ENCODE results near the gene TMEM19.
A peak's percentile ranks its signal among the peaks of the same experiment; 100 is the strongest.
"Not testable (repeated sequence)": the region's sequence is repeated elsewhere in the genome, so short reads cannot be mapped to it uniquely, and the experiment has no call there.

Gene TMEM19

DNA sequence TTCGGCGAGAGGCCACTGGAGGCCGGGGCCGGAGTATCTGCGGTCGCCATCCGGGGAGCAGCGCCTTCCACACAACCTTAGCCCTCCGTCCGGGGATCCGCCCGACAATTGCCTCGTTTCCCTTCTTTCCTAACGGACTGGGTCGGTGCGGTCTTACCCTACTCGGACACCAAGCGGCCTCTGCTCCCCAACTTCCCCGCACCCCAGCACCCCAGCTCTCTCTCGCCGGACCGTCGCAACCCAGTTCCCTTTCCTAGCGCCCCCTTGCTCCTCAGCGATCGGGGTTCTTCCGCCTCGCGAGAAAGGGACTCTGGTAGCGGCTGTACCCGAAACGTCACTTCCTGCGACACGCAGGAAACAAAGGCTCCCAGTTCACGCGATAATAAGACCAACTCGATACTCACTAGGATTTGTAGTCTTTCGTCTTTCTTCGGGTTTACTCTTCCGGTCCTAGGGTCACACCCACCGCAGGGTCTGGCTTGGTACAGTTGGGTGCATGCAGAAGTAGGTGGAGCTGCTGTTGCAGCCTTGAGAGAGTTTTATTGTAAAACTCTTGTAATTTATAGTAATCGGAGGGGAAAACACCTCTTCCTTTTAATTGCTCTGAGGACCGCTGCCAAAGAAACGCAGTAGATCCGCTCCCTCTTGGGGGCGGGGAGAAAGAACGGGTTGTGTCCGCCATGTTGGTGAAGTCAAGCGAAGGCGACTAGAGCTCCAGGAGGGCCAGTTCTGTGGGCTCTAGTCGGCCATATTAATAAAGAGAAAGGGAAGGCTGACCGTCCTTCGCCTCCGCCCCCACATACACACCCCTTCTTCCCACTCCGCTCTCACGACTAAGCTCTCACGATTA, 22.1 kb upstream of the TMEM19 start, which contains the start of the genes THAP2 and ZFC3H1:
THAP2 (plus strand) TSS at position 741 of the 850 bp plus-strand sequence. CDS start 209 bp downstream, outside the sequence.
ZFC3H1 (minus strand) TSS at position 288 of the 850 bp plus-strand sequence; CDS start at position 50, 238 bp downstream.
- peak; percentile 98 for DNase-seq
- in situ Hi-C loops (cut with MboI; ENCODE audit: low pct_unique_long_range_greater_than_20kb, low sequenced_read_pairs), result no loop called here

DNA sequence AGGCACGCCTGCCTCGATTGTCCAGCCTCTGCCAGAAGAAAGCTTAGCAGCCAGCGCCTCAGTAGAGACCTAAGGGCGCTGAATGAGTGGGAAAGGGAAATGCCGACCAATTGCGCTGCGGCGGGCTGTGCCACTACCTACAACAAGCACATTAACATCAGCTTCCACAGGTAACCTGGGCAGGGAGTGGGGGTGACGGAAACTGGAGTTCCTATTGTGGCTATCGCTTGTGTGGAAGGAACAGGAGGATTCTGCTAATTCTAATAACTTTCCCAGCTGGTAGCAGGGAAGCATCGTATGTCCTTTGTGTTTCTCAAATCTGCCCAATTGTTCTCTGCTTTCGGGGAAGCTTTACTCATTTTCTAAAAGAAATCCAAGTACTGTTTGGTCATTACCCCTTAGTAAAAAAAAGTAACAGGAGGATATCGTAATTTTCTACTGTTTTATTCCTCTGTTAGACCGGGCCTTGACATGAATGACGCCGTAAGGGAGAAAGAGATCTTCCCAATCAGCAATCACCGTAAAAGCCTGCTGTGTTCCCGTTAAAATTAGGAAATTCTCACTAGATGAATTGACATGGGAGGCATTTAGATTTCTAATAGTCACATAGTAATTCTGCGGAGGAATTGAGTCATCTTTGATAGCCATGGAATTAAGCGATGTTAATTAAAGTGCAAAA, 21.3 kb upstream of the TMEM19 start:
- in situ Hi-C loops (cut with MboI; ENCODE audit: low pct_unique_long_range_greater_than_20kb, low sequenced_read_pairs), result no loop called here
- DNase-seq, result no peak

DNA sequence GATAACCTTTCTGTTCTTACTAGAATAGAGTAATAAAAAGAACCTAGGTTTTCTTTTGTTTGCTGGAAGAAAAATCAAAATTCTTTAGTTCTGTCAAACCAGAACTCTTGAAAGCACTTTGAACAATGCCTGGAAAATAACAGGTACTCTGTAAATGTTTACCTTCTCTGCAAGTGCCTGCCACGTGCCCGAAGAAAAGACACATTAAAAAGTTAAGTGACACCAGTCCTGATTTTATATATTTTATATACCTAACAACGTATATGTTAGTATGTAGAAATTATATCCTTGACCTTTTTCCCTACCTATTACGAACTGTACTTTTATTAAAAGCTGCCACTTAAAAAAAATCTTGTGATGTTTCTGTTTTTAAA, 20.8 kb upstream of the TMEM19 start:
- in situ Hi-C loops (cut with MboI; ENCODE audit: low pct_unique_long_range_greater_than_20kb, low sequenced_read_pairs), result no loop called here
- DNase-seq, result no peak

DNA sequence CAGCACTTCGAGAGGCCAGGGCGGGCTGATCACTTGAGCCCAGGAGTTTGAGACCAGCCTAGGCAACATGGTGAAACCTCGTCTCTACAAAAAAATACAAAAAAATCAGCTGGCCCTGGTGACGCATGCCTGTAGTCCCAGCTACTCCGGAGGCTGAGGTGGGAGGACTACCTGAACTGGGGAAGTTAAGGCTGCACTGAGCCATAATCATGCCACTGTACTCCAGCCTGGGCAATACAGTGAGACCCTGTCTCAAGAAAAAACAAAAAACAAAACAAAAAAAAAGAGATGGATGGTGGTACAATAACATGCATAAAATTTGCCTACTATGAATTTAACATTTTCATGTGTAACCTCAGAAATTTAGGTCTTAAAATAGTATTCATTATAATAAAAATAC, 19.6 kb upstream of the TMEM19 start:
- DNase-seq, result no peak
- in situ Hi-C loops (cut with MboI; ENCODE audit: low pct_unique_long_range_greater_than_20kb, low sequenced_read_pairs), result no loop called here

GRCh38 chr12:71671311-71671710, 14.6 kb upstream of the TMEM19 start:
- in situ Hi-C loops (cut with MboI; ENCODE audit: low pct_unique_long_range_greater_than_20kb, low sequenced_read_pairs), result no loop called here

GRCh38 chr12:71671816-71672215, 14.1 kb upstream of the TMEM19 start:
- no peak for DNase-seq

More at GRCh38 chr12:71671311-71671710, 14.6 kb upstream of the TMEM19 start:
- no peak for DNase-seq

DNA sequence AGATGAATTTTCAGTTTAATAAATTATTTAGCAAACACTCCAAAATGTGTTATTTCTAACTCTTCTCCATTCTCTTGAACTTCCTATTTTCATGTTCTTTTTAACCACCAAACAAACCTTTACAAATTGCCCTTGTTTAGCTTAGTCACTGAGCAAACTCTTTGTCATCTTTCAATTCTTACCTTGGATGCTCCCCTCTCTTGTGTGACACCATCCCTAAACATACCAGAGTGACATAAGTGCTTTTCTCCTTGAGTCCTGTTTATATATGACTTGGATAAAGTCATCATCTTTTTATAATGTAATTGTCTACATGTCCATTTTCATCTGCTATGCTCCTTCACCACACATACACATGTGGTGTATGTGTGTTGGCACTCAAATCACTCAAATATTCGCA, 3.4 kb upstream of the TMEM19 start:
- in situ Hi-C loops (cut with MboI; ENCODE audit: low pct_unique_long_range_greater_than_20kb, low sequenced_read_pairs), result no loop called here
- DNase-seq, result no peak

More at GRCh38 chr12:71671816-71672215, 14.1 kb upstream of the TMEM19 start:
- in situ Hi-C loops (cut with MboI; ENCODE audit: low pct_unique_long_range_greater_than_20kb, low sequenced_read_pairs), result no loop called here

- no peak for DNase-seq
- in situ Hi-C loops (cut with MboI; ENCODE audit: low pct_unique_long_range_greater_than_20kb, low sequenced_read_pairs), result no loop called here
Observed at GRCh38 chr12:71683633-71684032, 2.2 kb upstream of the TMEM19 start.

- DNase-seq, result no peak
- in situ Hi-C loops (cut with MboI; ENCODE audit: low pct_unique_long_range_greater_than_20kb, low sequenced_read_pairs), result no loop called here
Observed at GRCh38 chr12:71684081-71684480, 1.8 kb upstream of the TMEM19 start.

DNA sequence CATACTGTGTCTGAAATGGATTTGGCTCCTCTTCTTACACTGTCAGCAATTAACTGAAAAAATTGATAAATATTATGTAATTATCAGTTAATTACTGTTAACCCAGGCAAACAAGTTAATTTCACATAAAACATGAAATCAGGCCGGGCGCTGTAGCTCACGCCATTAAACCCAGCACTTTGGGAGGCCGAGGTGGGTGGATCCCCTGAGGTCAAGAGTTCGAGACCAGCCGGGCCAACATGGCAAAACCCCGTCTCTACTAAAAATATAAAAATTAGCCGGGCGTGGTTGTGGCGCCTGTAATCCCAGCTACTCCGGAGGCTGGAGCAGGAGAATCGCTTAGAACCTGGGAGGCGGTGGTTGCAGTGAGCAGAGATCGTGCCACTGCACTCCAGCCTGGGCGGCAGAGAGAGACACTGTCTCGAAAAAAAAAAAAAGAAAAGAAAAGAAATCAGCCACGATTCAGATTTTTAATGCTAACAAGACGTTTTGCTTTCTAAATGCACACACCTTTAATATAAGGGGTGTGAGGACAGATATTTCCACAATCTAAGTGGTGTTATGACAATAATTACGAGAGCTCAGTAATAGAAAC, 473 bp upstream of the TMEM19 start:
- in situ Hi-C loops (cut with MboI; ENCODE audit: low pct_unique_long_range_greater_than_20kb, low sequenced_read_pairs), result no loop called here
- DNase-seq, result no peak

DNA sequence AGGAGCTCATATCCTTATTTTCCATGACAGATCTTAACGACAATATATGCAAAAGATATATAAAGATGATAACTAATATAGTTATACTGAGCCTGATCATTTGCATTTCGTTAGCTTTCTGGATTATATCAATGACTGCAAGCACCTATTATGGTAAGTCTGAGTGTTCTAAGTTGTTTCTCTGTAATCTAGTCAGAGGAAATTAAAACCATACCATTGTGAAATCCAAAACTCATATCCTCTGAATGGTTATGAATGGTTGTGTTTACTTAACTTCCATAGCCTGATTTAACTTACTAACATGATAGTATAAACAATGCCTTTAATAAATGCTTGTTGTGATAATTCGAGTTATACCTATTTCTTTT, 760 bp downstream of the TMEM19 start:
- no peak for DNase-seq
- in situ Hi-C loops (cut with MboI; ENCODE audit: low pct_unique_long_range_greater_than_20kb, low sequenced_read_pairs), result no loop called here

- DNase-seq; in situ Hi-C loops (cut with MboI; ENCODE audit: low pct_unique_long_range_greater_than_20kb, low sequenced_read_pairs): not testable (repeated sequence)
Observed at GRCh38 chr12:71687172-71687571, 1.3 kb downstream of the TMEM19 start.

DNA sequence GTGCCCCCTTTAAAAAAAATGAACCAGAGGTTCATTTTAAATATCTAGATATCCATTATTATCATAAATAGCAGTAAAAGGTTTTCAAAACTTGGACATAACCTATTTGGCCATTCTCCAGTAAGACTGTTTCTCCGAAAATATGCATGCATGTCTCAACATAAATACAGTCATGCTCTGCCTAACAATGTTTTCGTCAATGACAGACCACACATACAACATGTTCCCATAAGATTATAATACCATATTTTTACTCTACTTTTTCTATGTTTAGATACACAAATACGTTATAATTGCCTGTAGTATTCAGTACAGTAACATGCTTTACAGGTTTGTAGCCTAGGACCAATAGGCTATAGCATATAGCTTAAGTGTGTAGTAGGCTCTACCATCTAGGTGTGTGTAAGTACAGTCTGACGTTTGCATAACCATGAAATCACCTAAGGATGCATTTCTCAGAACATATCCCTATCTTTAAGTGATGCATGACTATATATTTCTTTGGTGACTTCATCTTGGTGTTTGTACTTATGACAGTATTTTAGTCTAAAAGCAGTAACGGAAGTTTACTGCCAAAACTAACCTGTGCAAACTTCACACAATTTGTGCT, 3.2 kb downstream of the TMEM19 start:
- no peak for DNase-seq
- in situ Hi-C loops (cut with MboI; ENCODE audit: low pct_unique_long_range_greater_than_20kb, low sequenced_read_pairs), result no loop called here

DNA sequence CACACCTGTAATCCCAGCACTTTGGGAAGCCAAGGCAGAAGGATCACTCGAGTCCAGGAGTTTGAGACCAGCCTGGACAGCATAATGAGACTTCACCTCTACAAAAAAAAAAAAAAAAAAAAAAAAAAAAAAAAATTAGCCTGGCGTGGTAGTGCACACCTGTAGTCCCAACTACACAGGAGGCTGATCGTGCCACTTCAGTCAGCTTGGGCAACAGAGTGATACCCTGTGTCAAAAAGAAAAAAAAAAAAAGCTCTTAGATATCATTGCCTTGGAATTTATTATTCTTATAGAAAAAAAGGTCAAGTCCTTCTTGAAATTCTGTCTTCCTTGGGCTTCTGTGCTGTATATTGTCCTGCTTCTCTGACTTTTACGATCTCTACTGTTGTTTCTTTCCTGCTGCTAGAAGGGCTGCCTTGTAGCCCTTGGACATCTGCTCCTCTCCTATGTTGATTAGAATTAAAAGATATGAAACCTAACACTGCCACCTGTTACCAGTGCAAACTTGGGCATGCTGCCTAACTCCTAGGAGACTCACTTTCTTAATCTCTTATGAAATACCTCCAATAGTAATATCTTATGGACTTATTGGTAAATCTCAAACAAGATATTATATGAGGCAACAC, 5.7 kb downstream of the TMEM19 start:
- no peak for DNase-seq
- in situ Hi-C loops (cut with MboI; ENCODE audit: low pct_unique_long_range_greater_than_20kb, low sequenced_read_pairs), result no loop called here

DNA sequence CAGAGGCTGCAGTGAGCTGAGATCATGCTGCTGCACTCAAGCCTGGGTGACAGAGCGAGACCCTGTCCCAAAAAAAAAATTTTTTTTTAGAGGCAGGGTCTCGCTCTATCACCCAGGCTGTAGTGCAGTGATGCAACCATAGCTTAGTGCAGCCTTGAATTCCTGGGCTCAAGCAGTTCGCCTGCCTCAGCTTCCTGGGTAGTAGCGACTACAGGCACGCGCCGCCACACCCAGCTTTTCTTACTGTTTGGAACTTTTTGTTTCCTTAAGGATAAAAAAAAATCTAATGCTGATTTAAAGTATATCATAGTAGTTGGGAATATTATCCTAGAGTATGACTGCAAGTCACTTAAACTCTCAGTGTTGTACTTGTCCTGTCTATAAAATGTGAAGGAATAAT, 7.2 kb downstream of the TMEM19 start:
- in situ Hi-C loops (cut with MboI; ENCODE audit: low pct_unique_long_range_greater_than_20kb, low sequenced_read_pairs), result no loop called here
- DNase-seq, result no peak

DNA sequence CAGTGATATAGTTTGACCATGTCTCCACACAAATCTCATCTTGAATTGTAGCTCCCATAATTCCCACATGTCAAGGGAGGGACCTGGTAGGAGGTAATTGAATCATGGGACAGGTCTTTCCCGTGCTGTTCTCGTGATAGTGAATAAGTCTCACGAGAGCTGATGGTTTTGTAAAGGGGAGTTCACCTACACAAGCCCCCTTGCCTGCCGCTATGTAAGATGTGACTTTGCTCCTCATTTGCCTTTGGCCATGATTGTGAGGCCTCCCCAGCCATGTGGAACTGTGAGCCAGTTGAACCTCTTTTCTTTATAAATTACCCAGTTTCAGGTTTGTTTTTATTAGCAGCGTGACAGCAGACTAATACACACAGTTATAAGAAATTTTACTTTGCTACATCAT, 7.8 kb downstream of the TMEM19 start:
- DNase-seq, result not testable (repeated sequence)

DNA sequence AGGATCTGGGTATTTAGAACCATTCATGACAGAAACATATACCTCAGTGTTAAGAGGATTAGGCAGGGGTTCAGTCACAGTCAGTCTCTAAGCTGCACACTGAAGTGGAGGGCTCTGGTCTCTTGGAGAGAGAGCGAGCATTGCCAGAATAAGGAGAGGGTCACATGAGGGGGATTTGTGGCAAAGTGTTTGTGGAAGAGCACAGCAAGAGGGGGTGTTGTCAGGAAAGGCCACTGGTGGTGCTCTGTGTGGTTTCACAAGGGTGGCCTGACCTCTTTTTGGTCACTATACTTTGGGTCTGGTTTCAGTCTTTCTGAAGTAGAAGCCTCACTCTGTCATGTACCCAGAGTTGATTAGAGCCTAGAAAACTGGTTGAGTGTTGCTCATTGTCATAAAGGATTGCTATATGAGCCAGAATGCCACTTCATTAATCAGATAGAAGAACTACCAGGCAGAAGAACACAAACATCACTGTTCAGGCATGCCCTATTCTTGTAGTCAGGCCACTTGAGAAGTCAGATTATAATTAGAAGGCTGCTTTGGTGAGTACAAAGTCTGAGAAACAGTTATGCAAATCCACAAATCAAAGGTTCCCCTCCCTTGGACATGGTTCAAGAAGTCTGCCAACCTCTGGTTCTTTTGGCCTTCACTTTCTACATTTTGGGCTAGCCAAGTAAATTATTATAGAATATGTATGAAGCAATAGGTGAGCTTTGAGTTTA, 8.4 kb downstream of the TMEM19 start:
- in situ Hi-C loops (cut with MboI; ENCODE audit: low pct_unique_long_range_greater_than_20kb, low sequenced_read_pairs), result no loop called here
- no peak for DNase-seq

More for the DNA sequence above, 7.8 kb downstream of the TMEM19 start:
- in situ Hi-C loops (cut with MboI; ENCODE audit: low pct_unique_long_range_greater_than_20kb, low sequenced_read_pairs), result not testable (repeated sequence)

DNA sequence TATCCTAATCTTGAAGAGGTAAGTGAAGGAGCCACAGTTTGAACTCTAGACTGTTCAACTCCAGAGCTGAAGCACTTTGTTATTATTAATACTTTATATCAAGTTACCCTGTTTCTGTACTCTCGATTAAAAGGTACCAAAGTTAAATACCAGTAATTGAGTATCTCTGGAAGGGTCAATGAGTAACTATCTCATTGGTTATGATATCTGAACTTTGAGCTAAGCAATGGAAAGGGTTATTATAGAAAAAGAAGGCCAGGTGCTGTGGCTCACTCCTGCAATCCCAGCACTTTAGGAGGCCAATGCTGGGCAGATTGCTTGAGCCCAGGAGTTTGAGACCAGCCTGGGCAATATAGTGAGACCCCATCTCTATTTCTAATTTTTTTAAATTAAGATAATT, 9.9 kb downstream of the TMEM19 start:
- DNase-seq, result no peak
- in situ Hi-C loops (cut with MboI; ENCODE audit: low pct_unique_long_range_greater_than_20kb, low sequenced_read_pairs), result no loop called here

GRCh38 chr12:71702181-71702580, 16.3 kb downstream of the TMEM19 start:
- in situ Hi-C loops (cut with MboI; ENCODE audit: low pct_unique_long_range_greater_than_20kb, low sequenced_read_pairs); DNase-seq: not testable (repeated sequence)
